Upper lobe of right lung (tissue), 1 donor: ENCODE measurements around the gene ZEB1. TPM values are rescaled to one million over a fixed set of nuclear protein-coding genes. Genes with fewer than 3 reads are reported as not detected.

ENCODE experiments used
- ATAC-seq: fragments of 200-7000 bp; cut with Tn5 transposase; one replicate; pipeline ENCODE4 v1.9.1; 2020; ENCODE audit warnings: mild to moderate bottlenecking, moderate library complexity
- DNase-seq: peaks from one replicate; pipeline ENCODE4 v3.0.0-alpha.2; 2020
- H3K27ac ChIP-seq: fragments of 200-600 bp; one replicate; pipeline ENCODE4 v1.8.0; 2022
- H3K27me3 ChIP-seq: fragments of 200-600 bp; one replicate; pipeline ENCODE4 v1.8.0; 2022; ENCODE audit warnings: mild to moderate bottlenecking
- H3K36me3 ChIP-seq: fragments of 200-600 bp; one replicate; pipeline ENCODE4 v1.8.0; 2022
- H3K4me1 ChIP-seq: fragments of 200-600 bp; one replicate; pipeline ENCODE4 v1.8.0; 2022
- H3K4me3 ChIP-seq: fragments of 200-600 bp; one replicate; pipeline ENCODE4 v1.8.0; 2022; ENCODE audit warnings: mild to moderate bottlenecking
- H3K9me3 ChIP-seq: fragments of 200-600 bp; one replicate; pipeline ENCODE4 v1.8.0; 2022
- CTCF ChIP-seq: fragments of 200-600 bp; IDR thresholded peaks from one replicate; pipeline ENCODE4 v1.8.0; 2022; ENCODE audit warnings: antibody characterized with exemption
- intact Hi-C: fragments of 100-400 bp; cut with DNase I; formaldehyde crosslinking; loops from one replicate; pipeline ENCODE4 v1.11.0; 2022
- total RNA-seq: library from RNA; stranded (reverse); fragmentation: NEBNext Ultra II Directional; extraction: Animal tissue kit (Norgen Biotek cat#: 25700); gene quantifications from one replicate; pipeline ENCODE4 v1.2.1, GENCODE V29; 2021
- donor health status: DM: no; HTN: yes; CAD: no; lungs with severe emphysema.

ZEB1 gene
- total RNA-seq, 1 donor from 2014 or later: 55.2 TPM

- no peaks in the 10 kb centered on the region for H3K4me1 ChIP-seq
- no peaks in the 10 kb centered on the region for H3K9me3 ChIP-seq
- TF ChIP-seq CTCF: no peak
These were observed 255.6 kb downstream of the ZEB1 start for GRCh38 chr10:31574577-31574976.

GRCh38 chr10:31578181-31578852, 259.3 kb downstream of the ZEB1 start:
- H3K4me1 ChIP-seq: peaks cover 14% of the 10 kb centered on the region
- ATAC-seq: no peak
- H3K36me3 ChIP-seq: no peaks in the 10 kb centered on the region
- H3K9me3 ChIP-seq: no peaks in the 10 kb centered on the region
- H3K27ac ChIP-seq: no peak overlapping the region
- DNase-seq: no peak
- H3K4me3 ChIP-seq: no peak overlapping the region
- H3K27me3 ChIP-seq: no peaks in the 10 kb centered on the region
- intact Hi-C loops: no loop called here
- TF ChIP-seq CTCF: no peak

More at GRCh38 chr10:31574577-31574976, 255.6 kb downstream of the ZEB1 start:
- Histone ChIP-seq H3K27me3 (no peaks in the 10 kb centered on the region), H3K4me3 (no peak overlapping the region), H3K36me3 (no peaks in the 10 kb centered on the region), H3K27ac (no peak overlapping the region)
- DNase-seq: no peak
- intact Hi-C loops: no loop called here
- no peak for ATAC-seq

GRCh38 chr10:31578951-31579350, 259.9 kb downstream of the ZEB1 start:
- ATAC-seq (no peak), DNase-seq (no peak)
- H3K4me1 ChIP-seq: peaks cover 17% of the 10 kb centered on the region
- H3K27me3 ChIP-seq: no peaks in the 10 kb centered on the region
- TF ChIP-seq CTCF: no peak
- intact Hi-C loops: no loop called here
- H3K9me3 ChIP-seq: no peaks in the 10 kb centered on the region
- no peak overlapping the region for H3K4me3 ChIP-seq
- H3K27ac ChIP-seq: no peak overlapping the region
- H3K36me3 ChIP-seq: no peaks in the 10 kb centered on the region
